Stimulated activated CD4-positive, alpha-beta T cell treated with anti-CD3 and anti-CD28 coated beads, TNF-alpha, amount 100 ng/mL, for 24 hours (primary cell): ENCODE data around the gene PLPP3.

Source experiments
- DNase-seq, 3 experiments: peaks; one replicate each; pipeline ENCODE4 v3.0.0-alpha.2; 2020; ENCODE audit warnings: low read depth in 3 of 3

The PLPP3 gene

DNA sequence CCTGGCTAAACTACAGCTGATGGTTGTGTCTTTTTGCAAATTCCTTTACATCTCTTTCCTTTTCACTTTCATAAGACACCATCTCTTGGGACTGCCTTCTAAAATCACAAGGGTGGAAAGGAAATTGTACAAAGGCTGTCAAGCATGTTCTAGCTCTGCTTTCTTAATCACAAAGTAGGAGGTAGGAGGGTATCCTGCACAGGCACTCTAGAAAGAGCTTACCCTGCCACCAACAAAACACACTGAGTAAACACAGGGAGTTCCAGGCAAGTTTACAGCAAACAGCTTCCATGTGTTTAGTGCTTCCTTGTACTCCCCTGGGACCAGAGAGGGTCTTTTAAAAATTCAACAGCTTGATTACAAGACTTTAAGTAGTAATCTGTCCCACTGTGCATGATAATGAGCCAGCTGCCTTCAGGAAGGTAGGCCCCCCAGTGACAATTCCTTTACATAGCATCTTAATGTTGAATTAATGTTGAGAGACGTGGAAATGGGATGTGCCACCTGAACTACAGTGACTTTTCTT lies 2.4 kb downstream of the PLPP3 start:
- no peak for DNase-seq

DNA sequence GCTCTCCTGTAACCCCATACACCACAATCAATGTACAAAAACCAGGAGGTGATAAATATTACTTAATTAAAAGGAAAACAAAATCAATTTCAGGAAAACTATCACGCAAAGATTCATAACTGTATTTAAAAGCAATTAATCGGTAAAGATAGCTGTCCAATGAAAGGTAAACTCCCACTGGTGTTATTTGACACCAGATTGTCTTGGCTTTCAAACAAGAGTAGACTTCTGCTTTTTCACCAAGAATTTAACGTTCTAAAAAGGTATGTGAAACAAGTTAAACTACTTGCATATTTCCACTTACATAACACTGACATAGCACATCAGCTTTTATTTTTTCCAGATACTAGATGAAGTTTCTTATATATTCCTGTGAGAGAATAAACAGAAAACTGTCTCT lies 3.5 kb downstream of the PLPP3 start:
- no peak for DNase-seq

DNA sequence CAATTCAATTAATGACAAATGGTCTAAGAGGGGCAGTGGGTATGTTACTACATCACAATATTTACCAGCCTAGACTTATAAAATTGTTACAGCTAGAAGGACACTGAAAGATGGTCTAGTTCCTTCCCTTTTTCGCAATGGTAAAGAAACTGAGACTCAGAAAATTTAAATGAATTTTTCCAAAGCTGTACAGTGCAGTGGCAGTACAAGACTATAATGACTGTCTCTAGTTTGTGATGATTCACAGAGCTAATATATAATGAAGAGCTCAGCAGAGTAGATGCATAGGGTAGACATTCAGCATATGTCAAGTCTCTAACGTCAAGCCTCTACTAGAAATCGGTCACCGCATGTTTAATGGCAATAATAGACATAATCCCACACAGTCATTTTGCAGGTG lies 4.6 kb downstream of the PLPP3 start:
- no peak for DNase-seq

DNA sequence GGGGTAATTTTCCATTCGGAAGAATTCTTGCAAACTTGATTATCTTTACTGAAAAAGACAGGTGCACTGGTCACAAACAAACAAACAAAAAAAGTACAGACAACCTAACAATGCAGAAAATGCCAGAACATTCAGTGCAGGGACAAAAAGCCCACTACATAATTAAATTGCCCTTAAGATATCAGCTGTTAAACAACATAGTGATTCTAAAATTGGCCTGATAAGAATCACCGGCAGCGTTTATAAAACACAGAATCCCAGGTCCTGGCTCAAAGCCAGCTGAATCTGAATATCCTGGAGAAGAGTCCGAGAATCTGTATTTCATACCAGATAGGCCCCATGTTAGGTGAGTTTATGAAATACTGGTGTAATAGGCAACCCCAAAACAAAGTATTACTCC lies 6.1 kb downstream of the PLPP3 start:
- DNase-seq = no peak

DNA sequence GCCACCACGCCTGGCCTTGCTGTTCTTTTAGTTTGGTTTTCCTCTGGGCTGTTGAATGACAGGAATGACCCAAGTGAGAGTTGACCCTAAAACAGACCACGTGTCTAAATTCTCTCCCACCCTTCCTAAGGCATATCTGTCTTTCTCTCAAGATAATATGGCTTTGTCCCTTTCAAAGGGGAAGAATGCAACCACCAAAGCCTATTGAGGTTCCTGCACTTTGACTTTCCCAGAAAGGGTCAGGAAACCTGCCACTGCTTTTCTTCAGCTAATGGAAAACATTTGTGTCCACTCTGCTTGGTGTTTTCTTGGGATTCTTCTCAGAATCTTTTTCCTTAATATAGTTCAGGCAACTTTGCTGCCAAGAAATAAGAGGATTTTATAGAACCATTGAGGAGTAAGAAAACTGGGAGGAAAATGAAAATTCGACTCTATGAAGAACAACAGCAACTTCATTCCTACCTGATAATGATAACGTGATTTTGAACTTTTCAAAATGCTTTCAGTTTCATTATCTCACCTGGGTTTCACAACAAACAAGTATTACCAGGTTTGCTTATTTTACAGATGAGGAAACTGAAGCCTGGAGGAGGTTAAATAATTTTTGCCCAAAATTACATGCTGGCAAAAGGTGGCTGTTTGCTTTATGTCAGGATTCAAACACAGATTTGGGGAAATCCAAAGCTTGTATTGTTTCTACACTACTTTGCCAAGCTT lies 6.9 kb downstream of the PLPP3 start:
- no peak for DNase-seq

DNA sequence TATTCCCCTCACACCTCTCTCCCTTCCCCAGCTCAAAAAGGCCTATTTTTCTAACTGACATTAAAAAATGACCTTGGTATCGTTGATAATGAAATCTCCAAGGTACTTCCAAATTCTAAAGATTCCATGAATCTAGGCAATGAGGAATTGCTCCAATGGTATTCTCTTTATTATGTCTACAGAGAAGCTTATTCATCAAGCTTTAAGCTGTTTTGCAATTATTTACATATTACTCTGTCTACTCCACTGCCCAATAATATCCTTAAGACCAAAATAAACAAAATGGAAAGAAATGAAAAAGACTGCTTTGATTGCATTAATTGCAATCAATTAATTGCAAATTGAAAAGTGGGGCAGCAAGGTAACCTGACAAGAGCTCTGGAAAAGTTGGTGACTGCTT lies 7.9 kb downstream of the PLPP3 start:
- no peak for DNase-seq

GRCh38 chr1:56570924-56571372 lies 8.4 kb downstream of the PLPP3 start:
- no peak for DNase-seq

DNA sequence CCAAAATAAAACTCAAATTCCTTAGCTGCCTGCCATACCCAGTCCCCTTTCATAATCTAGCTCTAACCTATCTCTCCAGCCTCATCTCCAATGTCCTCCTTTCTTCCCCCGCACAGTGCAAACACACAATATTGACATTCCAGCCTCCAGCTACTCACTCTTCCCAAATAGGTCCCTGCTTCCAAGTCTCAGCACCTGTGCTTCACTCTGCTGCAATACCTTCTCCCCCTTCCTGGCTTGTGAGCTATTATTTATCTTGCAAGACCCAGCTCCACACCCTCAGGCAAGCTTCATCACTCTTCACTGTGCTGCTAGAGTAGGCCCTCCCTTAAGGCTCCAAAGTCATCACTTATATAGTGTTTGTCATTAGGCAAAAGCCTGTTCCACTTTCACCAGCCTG lies 9.7 kb downstream of the PLPP3 start:
- DNase-seq = no peak

DNA sequence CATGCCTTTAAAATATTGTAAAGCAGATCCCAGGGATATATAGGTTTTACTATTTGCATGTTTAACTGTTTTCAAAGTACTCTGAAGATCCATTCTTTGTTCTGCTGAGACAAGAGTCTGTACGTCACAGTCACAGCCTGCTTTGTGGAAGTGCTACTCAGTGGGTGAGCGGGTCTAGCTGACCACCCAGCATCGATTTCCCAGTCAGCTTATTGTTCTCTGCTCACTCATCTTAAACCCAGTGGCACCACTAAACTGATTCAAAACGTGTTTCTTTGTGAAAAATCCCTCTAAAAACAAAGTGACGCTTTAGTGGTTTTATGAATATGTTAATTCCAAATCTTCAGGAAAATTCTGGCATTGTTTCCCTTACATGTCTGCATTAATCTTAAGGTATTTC lies 12.4 kb downstream of the PLPP3 start:
- no peak for DNase-seq

DNA sequence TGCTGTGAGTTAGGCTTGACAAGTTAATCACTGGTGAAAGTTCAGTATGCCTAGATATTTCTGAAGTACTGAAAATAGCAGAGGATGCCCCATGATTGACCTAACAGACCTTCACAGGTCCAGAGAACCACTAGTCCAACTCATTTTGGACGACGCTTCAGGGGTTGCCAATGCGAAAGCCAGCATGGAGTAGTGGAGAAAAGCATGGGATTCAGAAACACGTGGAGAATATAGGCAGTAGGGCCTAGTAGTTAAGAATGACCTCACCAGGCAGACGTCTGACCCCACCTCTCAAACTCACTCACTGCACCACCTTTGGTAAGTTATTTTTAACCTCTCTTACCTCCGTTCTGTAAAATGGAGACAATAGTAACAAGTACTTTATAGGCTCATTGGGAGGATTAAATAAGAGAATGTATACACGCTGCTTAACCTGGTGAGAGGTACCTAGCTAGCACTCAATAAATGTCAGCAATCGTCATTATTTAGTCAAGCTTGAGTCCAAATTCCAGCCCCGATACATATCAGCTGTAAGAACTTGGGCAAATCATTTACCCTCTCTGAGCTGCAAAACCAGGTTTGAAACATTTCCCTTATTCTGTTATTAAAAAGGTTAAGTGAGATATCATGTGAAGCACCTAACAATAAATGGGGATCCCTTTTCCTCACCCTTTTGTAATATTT lies 13.2 kb downstream of the PLPP3 start:
- DNase-seq = no peak

DNA sequence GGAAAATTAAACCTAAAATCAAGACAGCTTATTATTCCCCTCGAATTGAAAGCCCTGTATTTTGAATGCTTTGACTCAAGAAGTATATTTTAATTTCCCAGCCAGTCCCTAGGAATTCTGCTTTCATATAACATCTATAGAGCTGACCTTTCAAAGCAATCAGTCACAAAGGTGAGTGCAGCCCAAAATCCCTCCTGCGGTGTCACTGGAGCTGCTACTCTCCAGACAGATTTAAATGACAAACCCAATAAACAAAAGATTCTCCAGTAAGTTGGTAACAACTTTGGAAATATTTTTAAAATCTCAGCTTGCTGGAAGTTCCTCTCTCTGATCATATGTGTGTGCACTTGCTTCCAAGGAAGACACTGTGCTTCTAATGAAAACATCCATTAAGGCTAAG lies 14.7 kb downstream of the PLPP3 start:
- DNase-seq = no peak

- no peak for DNase-seq
These were observed 15.8 kb downstream of the PLPP3 start for GRCh38 chr1:56563568-56563967.

- no peak for DNase-seq
These were observed 16.4 kb downstream of the PLPP3 start for GRCh38 chr1:56562891-56563452.

DNA sequence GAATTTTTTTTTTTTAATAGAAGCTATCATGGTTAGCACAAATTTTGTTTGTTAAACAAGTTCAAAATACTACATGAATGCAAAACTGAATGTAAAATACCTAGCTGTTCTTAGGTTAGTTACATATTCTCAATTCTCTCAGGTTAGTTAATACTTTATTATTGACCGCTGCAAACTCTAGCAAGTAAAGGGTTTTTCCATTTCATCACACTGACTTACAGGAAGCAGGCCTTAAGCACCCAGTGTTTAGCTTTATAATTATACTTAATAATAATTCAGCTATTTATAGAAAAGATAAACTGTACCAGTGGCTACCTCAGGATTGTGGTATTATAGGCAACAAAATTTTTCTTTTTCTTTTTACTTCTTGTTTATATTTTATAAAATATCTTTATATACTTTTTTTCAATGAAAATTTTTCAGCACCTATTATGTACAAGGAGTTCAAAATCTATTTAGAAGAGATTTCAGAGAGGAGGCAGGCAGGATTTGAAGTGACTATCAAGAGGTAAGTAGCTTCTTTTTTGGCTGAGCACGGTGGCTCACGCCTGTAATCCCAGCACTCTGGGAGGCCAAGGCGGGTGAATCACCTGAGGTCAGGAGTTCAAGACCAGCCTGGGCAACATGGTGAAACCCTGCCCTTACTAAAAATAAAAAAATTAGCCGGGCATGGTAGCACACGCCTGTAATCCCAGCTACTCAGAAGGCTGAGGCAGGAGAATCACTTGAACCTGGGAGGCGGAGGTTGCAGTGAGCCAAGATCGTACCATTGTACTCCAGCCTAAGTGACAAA lies 17.9 kb downstream of the PLPP3 start:
- no peak for DNase-seq

GRCh38 chr1:56557746-56558145 lies 21.6 kb downstream of the PLPP3 start:
- no peak for DNase-seq

GRCh38 chr1:56555448-56555847 lies 23.9 kb downstream of the PLPP3 start:
- DNase-seq = no peak

GRCh38 chr1:56553046-56553445 lies 26.3 kb downstream of the PLPP3 start:
- DNase-seq = no peak

DNA sequence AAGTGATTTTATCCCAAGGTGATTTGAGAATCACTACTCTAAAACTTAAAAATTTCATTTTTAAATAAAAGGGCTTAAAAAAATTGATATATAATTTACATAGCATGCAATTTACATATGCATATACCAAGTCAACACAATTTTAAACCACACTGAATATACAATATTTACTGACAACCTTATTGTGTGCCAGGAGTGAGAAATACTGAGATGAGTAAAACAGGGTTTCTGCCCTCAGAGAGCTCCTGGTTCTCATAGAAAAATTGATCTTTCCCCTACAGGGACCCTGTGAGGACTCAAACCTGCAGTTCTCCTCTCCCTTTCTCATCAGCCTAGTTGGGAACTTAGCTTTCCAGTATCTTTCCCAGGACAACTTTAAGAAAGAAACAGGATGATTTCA lies 27.0 kb downstream of the PLPP3 start:
- no peak for DNase-seq

- DNase-seq = no peak
These were observed 27.7 kb downstream of the PLPP3 start for GRCh38 chr1:56551691-56552090.

DNA sequence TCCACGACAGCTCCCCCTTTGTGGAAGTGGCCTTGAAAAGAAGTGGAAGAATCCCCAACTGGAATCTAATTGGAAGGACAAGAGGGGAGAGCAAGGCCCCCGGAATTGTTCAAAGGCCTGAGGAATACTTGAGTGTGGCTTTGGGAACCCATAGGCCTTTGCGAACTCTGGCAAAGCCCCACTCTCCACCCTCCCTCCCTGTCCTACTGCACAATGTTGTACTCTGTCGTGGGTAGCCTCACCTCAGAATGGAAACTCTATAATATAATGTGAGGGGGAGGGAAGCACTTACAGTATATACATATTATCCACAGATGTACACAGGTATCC lies 28.5 kb downstream of the PLPP3 start:
- no peak for DNase-seq

DNA sequence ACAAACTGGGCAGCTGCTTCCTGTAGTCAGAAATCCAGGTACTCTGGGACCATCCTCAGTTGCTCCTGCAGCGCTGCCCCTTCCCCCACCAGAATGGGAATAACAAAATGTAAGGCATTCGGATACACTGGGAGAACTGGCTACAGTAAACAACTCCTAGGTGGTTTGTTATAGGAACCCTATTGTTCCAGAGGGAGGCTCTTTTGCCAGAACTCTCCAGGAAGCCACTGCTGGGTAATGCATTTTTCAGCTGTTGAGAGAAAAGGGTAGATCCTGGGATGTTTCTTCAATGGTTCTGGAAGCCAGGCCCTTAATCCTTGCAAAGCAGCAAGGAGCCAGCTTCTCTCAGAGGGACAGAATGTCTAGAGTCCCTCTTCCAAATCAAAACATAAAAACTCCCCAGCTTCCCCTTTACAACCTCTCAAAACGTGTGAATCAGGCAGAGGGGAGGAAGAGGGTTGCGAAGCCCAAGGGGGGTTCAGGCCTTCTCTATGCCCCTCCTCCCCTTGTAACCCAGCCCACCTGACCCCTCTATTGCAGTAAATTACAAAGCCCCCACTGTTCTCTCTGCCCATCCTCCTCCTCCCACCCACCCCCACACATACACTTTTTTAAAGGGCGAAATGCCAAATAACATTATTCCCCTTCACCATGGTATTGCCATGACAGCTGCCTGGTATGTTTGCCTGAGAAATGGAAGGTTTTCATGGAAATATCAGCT lies 29.1 kb downstream of the PLPP3 start:
- no peak for DNase-seq

DNA sequence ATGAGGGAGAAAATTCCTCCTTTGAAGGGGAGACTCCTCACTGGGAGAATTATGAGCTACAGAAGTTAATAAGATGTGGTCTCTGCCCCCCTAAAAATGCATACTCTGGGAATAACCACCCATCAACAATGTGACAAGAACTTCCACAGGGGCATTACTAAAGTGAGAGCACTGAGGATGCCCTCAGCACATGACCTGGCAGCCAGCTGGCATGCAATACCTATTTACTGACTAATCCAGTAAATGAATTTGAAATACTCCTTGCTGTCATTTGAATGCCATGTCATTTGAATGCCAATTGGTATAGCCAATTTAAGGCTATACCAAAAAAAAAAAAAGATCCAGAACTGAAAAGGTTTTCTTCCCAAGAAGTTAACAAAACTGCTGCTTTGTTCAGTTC lies 30.8 kb downstream of the PLPP3 start:
- no peak for DNase-seq
